Mucosa of stomach (tissue), 1 donor: ENCODE results near the gene DEDD2.

Source experiments
- H3K27me3 ChIP-seq: one replicate; pipeline ENCODE4 v1.7.0; 2013; ENCODE audit warnings: mild to moderate bottlenecking, low read length; ENCODE audit not compliant: control insufficient read depth, insufficient read depth
- H3K36me3 ChIP-seq: one replicate; pipeline ENCODE4 v1.7.0; 2013; ENCODE audit warnings: low read length; ENCODE audit not compliant: control insufficient read depth, insufficient read depth
- H3K4me1 ChIP-seq: one replicate; pipeline ENCODE4 v1.7.0; 2013; ENCODE audit warnings: mild to moderate bottlenecking, low read length; ENCODE audit not compliant: control insufficient read depth, insufficient read depth
- H3K4me3 ChIP-seq: one replicate; pipeline ENCODE4 v1.7.0; 2013; ENCODE audit warnings: low read length
- H3K9ac ChIP-seq: one replicate; pipeline ENCODE4 v1.7.0; 2013; ENCODE audit warnings: mild to moderate bottlenecking, low read length, moderate library complexity
- H3K9me3 ChIP-seq: one replicate; pipeline ENCODE4 v1.7.0; 2013; ENCODE audit warnings: mild to moderate bottlenecking, low read length, moderate library complexity; ENCODE audit not compliant: control insufficient read depth
- donor health status: Pancreatic carcinoma.

The DEDD2 gene

GRCh38 chr19:42232435-42232834 lies 15.0 kb upstream of the DEDD2 start:
- Histone ChIP-seq H3K9me3 (no peaks in the 10 kb centered on the region), H3K9ac (no peak overlapping the region), H3K27me3 (no peaks in the 10 kb centered on the region), H3K36me3 (peaks cover 23% of the 10 kb centered on the region), H3K4me1 (no peaks in the 10 kb centered on the region), H3K4me3 (no peak overlapping the region)

DNA sequence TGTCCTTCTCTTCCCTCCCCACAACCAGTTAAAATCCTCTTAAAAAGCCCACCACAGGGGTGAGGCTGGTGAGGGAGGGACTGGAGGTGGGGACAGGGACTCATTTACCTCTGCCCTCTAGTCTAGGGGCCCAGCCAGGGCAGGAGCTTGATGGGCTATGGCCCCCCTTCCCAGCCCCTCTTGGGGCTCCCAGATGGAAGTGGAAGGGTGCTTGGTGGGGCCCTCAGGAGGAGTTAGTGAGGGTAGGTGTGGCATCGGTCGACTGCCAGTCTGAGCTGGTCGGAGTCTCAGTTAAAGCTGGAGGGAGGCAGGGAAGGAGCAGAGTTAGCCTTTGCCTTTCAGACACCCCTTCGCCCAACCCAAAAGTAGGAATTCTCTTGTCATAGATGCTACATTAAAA lies 13.1 kb upstream of the DEDD2 start:
- peaks cover 22% of the 10 kb centered on the region for H3K36me3 ChIP-seq
- no peaks in the 10 kb centered on the region for H3K27me3 ChIP-seq
- H3K9me3 ChIP-seq, result no peaks in the 10 kb centered on the region
- H3K4me1 ChIP-seq, result no peaks in the 10 kb centered on the region
- no peak overlapping the region for H3K9ac ChIP-seq
- H3K4me3 ChIP-seq, result no peak overlapping the region

DNA sequence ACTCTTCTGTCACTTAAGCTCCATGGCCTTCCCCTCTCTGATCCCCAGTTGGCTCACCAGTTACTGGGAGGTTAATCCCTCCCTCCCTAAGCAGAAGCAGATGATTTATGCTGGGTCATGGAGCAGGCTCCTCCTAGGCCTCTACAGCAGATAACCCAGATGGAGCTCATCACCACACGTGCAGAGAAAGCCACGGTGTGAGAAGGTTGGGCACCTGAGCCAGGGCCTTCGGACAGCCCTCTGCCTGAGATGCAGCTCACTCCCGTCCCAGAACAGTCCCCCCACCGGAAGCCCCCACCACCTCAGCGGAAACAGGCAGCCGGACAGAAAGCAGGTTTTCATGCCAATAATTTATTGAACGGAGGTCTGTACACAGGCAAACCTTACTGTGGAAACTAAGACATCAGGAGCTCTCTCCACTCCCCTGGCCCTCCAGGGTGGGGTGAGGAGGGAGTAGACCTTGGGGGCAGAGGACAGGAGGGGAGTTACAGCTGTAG lies 12.4 kb upstream of the DEDD2 start:
- Histone ChIP-seq H3K4me1 (no peaks in the 10 kb centered on the region), H3K4me3 (no peak overlapping the region), H3K9me3 (no peaks in the 10 kb centered on the region), H3K9ac (no peak overlapping the region), H3K27me3 (no peaks in the 10 kb centered on the region), H3K36me3 (peaks cover 16% of the 10 kb centered on the region)

- peaks cover 13% of the 10 kb centered on the region for H3K36me3 ChIP-seq
Measured at GRCh38 chr19:42229301-42229854, 11.9 kb upstream of the DEDD2 start.

GRCh38 chr19:42228641-42229040 lies 11.2 kb upstream of the DEDD2 start:
- H3K9ac ChIP-seq, result no peak overlapping the region
- H3K27me3 ChIP-seq, result no peaks in the 10 kb centered on the region
- H3K4me3 ChIP-seq, result no peak overlapping the region
- no peaks in the 10 kb centered on the region for H3K9me3 ChIP-seq
- H3K36me3 ChIP-seq, result peaks cover 8% of the 10 kb centered on the region
- no peaks in the 10 kb centered on the region for H3K4me1 ChIP-seq

More at GRCh38 chr19:42229301-42229854, 11.9 kb upstream of the DEDD2 start:
- no peaks in the 10 kb centered on the region for H3K4me1 ChIP-seq
- H3K27me3 ChIP-seq, result no peaks in the 10 kb centered on the region
- no peak overlapping the region for H3K9ac ChIP-seq
- H3K4me3 ChIP-seq, result no peak overlapping the region
- H3K9me3 ChIP-seq, result no peaks in the 10 kb centered on the region

DNA sequence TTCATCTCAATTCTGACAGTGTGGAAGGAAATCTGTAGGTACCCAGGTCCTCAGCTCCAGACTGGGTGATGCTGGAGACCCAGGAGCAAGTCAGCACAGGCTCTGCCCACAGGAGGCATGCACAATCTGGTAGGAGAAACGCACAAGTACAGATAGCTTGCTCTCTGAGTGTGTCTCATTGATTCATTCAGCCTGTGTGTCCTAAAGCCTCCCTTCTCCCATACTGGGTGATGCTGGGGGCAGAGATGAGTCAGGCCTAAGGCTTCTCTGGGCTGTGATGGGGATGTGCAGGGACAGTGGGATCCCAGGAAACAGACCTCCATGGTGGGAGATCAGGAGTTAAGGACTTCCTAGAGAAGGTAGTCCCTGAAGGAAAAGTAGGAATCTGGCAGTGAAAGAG lies 9.4 kb upstream of the DEDD2 start:
- no peaks in the 10 kb centered on the region for H3K27me3 ChIP-seq
- no peak overlapping the region for H3K9ac ChIP-seq
- H3K4me1 ChIP-seq, result peaks cover under 1% of the 10 kb centered on the region
- no peaks in the 10 kb centered on the region for H3K9me3 ChIP-seq
- no peak overlapping the region for H3K4me3 ChIP-seq
- H3K36me3 ChIP-seq, result peaks cover 8% of the 10 kb centered on the region

- Histone ChIP-seq H3K27me3 (no peaks in the 10 kb centered on the region), H3K9ac (no peak overlapping the region), H3K4me1 (peaks cover 7% of the 10 kb centered on the region), H3K9me3 (no peaks in the 10 kb centered on the region), H3K36me3 (peaks cover 8% of the 10 kb centered on the region), H3K4me3 (no peak overlapping the region)
Measured at GRCh38 chr19:42225718-42226292, 8.3 kb upstream of the DEDD2 start.

- Histone ChIP-seq H3K9ac (no peak overlapping the region), H3K9me3 (no peaks in the 10 kb centered on the region), H3K4me1 (peaks cover 10% of the 10 kb centered on the region), H3K4me3 (no peak overlapping the region), H3K36me3 (peaks cover 8% of the 10 kb centered on the region), H3K27me3 (no peaks in the 10 kb centered on the region)
Measured at GRCh38 chr19:42224940-42225717, 7.7 kb upstream of the DEDD2 start.

- peak overlapping the region; percentile 52 for H3K4me3 ChIP-seq
- peak overlapping the region; percentile 70 for H3K9ac ChIP-seq
- H3K36me3 ChIP-seq, result no peaks in the 10 kb centered on the region
- no peaks in the 10 kb centered on the region for H3K9me3 ChIP-seq
- H3K4me1 ChIP-seq, result peaks cover 38% of the 10 kb centered on the region
- no peaks in the 10 kb centered on the region for H3K27me3 ChIP-seq
Measured at GRCh38 chr19:42220751-42221097, 3.2 kb upstream of the DEDD2 start.

DNA sequence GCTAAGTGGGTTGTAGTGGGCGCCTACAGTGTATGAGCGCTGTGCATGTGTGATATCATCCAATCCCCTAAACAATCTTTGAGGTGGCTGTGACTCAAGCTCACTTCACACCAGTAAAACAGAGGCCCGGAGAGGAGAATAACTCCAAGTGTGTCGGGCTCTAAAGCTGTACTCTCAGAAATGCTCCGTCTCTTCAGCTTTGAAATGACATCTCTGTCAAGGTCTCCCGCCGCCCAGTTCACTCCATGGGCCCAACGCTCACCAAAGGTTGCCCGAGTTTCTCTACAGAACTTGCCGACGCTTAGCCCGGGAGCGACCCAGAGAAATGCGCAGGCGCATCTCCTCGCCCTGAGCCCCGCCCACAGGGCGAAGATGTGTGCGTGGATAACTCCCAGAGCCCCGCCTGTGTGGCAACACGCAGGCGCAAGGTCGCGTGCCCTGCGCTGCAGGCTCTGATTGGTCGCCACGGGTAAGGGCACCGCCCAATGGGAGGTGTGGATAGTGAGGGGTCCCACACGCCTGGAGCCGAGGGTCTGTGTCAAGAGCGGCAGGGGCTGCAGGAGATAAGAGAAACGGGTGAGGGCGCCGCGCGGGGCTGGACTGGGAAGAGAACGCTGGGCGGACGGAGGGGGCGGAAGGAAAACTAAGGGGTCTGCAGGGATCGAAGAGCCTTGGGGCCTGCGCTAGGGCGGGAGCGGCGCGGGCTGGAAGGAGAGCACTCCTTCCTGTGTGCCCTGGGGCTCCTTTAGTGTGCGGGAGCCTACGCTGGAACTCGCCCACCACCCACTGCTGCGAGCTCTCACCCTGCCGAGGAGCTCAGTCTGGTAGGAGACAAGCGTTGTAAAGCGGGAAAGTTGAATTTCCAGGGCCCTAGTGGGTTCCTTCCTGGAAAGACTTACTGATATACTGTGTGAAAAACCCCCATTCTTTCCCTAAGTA lies 2.6 kb upstream of the DEDD2 start, which contains the start of gene ZNF526:
Gene ZNF526 (plus strand): TSS at position 501 of the 939 bp plus-strand sequence. CDS start 4,092 bp downstream, outside the sequence.
- Histone ChIP-seq H3K9me3 (no peaks in the 10 kb centered on the region), H3K27me3 (no peaks in the 10 kb centered on the region), H3K4me3 (peak within 1 kb of the TSS; percentile 52), H3K36me3 (no peaks in the 10 kb centered on the region), H3K4me1 (peaks cover 44% of the 10 kb centered on the region), H3K9ac (peak within 1 kb of the TSS; percentile 70)

DNA sequence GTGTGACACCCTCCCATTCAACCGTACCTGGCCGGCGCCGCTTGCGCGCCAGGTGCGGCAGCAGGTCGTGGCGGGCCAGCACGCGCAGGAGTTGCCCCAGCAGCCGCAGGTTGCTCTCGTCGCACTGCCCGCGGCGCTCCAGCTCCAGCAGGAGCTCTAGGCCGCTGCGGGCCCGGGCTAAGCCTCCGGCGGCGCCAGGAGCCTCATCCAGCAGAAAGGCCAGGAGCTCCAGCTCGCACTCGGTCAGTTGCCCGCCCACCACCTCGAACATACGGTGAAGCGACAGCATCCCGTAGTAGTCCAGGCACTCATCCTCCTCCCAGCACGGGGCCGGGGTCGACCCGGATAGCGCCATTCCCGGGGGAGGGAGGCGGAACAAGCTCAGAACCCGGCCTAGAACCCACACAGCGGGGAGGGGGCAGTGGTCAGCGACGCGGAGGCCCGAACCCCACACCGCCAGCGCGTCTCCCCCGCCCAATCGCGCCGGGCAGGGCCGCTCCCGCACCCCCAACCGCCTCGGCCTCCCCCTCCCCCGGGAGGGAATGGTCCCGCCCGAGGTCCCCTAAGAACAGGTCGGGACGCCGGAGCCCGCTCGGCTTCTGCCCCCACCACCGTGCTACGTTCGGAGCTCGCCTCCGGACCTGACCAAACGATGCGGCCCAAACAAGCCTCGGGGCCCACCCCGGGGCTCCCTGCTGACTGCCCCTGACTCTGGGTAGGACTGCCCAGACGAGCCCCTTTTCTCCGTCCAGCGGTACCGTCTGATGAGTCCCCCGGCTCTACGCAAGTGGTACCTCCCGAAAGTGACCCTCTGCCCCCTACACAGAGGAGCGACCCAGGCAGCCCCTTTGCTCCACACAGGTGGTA lies 591 bp downstream of the DEDD2 start:
- peak overlapping the region; percentile 81 for H3K4me3 ChIP-seq
- peak overlapping the region; percentile 96 for H3K9ac ChIP-seq
- no peaks in the 10 kb centered on the region for H3K9me3 ChIP-seq
- H3K4me1 ChIP-seq, result peaks cover 46% of the 10 kb centered on the region
- no peaks in the 10 kb centered on the region for H3K27me3 ChIP-seq
- peaks cover 5% of the 10 kb centered on the region for H3K36me3 ChIP-seq
